ENCODE measurements around the gene GPHN.

DNA sequence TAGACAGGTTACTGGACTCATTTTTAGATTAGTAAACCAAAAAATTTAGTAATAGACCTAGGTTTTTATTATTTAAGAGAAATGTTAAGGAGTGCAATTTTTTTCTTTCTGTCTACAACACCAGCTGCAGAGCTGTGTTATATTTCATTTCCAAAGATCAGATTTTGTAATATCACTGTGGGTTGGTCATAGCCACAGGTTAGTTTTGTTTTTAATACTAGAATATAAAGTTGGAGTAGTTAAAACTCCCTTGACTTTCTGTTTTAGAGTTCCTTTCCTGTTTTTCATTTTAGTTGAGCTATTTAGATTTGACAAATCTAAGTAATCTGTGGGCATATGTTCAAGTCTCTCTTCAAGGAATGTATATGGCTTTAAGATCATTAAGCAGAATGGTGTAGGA lies 650.6 kb downstream of the GPHN start:
- no peak for TF ChIP-seq TAF1 (IDR thresholded peaks at IDR 0.05; ENCODE audit: low read depth, low read length)
- no peak for TF ChIP-seq POLR2A (IDR thresholded peaks at IDR 0.05; ENCODE audit: low read depth, low read length)
- TF ChIP-seq POLR2AphosphoS5 (IDR thresholded peaks at IDR 0.05; ENCODE audit: low read depth, low read length): no peak
